HG03025 (cell line): ENCODE data around the gene YKT6.

Source experiments
- ATAC-seq: cut with Tn5 transposase; IDR thresholded peaks from one replicate; pipeline ENCODE4 v1.9.1; 2021; ENCODE audit warnings: mild to moderate bottlenecking, moderate library complexity; ENCODE audit not compliant: unreplicated experiment, low FRiP score

The YKT6 gene

DNA sequence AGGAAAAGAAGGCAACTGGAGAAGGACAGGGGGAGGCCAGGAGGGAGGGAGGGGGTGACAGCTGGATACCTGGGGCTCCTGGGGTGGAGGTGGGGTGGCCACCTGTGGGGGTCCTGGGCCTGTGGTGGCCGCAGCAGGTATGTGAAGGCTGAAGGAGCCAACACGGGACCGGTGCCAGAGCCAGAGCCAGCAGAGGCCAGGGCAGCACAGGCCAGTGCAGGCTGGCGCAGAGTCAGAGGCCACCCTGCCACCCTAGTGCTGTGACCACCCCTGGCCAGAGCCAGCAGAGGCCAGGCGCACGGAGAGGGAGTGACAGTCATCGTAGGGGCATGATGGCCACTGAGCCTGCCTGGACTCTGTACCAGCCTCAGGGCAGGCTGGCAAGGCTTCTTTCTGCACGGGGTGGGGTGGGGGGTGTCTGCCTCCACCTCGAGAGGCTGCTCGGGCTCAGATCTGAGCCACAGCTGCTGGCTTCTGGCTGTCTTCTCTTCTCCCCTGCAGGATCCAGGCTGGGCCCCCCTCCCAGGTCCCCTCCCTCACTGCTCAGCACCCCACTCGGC lies 28.8 kb downstream of the YKT6 start:
- no peak for ATAC-seq

DNA sequence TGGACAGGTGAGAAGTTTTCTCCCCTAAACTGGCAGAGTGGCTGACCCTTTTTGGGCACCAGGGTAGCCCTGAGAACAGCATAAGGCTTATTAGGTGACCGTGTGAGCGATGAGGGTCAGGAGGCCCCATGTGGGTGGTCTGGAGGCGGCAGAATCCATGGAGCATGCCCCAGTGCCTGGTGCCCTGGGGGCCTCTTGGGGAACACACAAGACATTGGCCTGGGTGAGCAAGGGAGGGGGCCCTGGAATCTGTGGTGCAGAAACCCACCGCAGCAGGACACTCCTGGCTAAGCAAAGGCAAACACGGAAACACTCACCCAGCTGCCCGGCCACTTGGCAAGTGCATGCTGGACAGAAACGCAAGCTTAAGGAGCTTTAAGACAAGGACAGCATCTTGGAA lies 29.5 kb downstream of the YKT6 start:
- no peak for ATAC-seq

DNA sequence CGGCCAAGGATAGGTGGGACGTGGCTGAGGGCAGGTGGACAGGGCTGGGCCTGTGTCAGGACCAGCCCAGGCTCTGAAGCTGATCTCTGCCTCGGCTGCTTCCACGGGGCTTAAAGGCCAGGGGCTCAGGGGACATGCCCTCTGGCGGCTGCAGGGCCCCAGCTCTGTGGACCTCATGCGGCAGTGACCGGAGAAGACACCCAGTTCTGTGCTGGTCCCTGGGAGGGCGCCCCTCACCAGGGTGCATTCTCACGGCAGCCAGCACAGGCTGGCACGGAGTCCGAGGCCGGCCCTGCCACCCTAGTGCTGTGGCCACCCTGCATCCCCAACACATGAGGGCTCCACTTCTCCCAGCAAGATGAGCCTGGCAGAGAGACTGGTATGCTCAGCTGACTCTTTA lies 30.3 kb downstream of the YKT6 start:
- ATAC-seq: no peak

DNA sequence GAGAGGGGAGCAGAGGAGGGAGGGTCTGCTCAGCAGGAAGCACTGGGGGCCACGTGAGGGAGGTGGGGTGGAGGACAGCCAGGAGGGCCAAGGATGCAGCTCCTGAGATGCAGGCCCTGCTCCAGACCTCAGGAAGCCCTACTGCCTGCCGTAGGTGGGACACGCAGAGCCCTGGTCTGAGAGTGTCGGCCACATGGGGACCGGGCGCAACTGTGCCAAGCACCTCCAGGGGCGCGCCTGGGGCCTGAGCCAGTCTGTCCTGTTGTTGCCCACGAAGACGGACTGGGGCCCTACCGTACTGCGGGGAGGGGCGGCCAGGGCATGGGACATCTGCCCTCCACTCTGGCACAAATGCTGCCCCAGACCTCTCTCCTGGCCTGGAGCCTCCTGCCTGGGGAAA lies 31.6 kb downstream of the YKT6 start:
- no peak for ATAC-seq

DNA sequence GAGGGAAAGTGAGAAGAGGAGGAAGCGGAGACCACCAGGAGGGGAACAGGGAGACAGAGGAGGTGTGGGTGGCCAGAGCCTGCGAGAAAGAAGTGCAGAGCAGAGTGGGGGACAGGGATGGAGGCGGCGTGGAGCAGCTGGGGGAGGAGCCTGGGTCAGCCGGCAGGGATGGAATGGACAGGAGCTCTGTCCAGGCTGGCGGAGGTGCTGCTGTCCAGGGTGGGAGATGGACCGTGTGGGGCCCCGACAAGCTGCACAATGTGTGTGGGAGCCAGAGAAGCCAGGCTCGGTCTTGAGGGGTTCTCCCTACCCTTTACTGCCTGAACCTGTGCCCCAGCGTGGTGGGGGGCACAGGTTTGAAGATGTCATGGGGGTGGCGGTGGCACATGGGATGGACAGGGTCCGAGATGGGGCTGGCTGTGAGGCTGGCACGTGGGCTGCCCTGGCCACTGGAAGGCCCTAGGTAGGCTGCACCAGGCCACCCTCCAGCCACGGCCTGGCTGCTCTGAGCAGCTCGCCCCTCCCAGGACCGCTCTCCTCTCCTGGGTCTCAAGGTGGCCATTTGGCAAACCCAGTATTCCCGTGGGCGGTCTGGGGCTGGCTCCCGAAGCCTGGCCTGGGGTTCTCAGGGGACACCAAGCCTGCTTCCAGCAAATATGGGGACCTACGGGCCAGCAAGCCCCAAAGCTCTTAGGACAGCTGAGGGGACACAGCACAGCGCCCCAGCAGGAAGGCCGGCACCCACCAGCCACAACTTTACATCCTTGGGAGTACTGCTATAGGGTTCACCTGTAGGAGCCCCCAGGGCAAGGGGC lies 32.3 kb downstream of the YKT6 start:
- ATAC-seq: no peak

GRCh38 chr7:44235066-44235465 lies 34.3 kb downstream of the YKT6 start:
- no peak for ATAC-seq

DNA sequence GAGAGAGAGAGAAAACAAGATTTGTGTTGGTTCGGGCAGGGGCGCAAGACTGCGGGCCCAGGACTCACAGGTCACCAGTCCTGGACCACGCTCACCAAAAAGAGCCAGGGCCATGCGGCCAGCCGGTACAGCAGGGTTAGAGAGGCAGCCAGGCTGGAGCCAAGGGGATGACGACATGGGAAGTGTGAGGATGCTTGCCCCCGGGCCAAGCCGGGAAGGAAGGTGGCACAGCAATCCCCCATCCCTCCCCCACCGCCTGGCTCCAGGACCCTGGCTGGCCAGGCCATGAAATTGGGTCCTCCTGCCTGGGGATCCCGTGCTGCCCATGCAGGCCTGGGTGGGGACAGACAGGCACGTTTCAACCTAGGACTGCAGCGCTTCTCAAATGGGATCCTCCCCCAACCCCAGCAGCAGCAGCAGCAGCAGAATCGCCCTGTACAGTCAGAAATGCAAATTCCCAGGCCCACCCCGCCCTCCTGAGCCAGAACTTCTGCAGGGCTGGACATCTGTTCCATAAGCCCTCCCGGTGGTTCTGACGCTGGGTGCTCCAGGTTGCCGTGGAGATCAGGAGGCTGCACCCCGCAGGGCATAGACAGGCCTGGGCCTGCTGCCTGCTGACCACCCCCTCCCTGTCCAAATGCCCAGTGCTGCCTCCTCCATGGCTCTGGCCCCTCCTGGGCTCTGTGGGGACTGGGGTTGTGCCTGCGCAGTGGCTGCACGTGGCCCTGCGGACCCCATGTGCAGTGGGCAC lies 35.0 kb downstream of the YKT6 start:
- ATAC-seq: no peak

- no peak for ATAC-seq
Observed at GRCh38 chr7:44236333-44236728, 35.6 kb downstream of the YKT6 start.

- no peak for ATAC-seq
Observed at GRCh38 chr7:44237696-44238095, 36.9 kb downstream of the YKT6 start.

DNA sequence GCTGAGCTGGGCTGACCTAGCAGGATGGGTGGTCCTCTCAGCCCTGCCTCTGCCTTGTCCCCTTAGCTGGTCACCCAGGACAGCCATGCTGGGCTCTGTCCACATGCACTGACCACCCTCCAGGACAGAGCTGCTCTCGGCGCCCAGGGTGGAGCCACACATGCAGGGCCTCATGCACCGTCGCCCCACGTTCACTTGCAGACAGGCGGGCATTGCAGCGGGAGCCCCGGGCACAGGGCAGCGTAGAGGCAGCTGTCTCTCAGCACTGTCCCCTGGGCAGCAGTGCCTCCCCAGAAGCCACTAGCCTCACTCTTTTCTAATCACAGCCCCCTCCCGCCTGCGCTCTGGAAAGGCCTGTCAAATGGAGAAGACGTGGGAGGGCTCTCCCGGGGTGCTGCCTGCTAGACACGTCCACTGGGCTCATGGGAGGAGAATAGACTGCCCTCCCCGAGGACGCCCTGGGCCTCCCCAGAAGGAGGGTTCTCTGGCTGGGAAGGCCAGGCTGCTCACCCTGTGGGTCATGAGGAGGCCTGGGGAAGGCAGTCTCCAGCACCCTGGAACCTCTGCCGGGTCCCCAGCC lies 37.4 kb downstream of the YKT6 start:
- ATAC-seq: no peak

DNA sequence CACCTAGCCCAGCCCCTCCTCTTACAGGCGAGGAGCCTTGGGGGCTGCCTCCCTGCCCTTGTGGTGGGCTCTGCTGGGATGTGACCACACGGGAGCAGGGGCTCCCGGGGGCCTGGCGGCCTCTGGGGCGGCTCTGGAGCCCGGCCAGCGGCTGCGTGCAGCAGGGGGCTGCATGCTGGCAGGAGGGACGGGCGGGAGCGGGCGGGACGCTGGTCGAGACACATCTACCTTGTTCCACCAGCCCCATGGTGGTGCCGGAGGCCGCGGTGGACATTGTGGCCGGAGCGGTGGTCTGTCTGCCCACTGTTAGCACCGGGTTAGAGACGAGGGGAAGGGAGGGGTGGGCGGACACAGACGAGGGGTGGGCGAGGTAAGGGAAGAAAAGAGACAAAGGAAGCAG lies 38.6 kb downstream of the YKT6 start:
- ATAC-seq: no peak

DNA sequence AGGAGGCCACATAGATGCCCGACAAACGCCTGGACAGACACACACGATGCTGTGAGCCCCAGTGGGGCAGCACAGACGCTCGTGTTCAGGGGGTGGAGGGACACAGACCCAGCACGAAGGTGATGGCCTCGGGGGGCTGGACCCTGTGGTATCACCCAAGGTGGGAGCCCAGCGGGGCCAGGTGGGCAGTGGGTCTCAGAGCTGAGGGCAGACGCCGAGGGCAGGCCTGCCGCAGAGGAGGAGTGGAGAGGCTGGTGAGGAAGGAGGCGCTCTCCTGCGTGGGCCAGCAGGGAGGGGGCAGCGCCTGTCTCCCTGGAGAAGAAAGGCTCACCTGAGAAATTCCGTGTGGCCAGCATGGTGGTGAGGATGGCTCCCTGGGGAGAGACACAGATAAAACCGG lies 39.6 kb downstream of the YKT6 start:
- no peak for ATAC-seq

- ATAC-seq: no peak
Observed at GRCh38 chr7:44240983-44241510, 40.3 kb downstream of the YKT6 start.

GRCh38 chr7:44242091-44242490 lies 41.3 kb downstream of the YKT6 start:
- ATAC-seq: no peak

GRCh38 chr7:44244282-44244681 lies 43.5 kb downstream of the YKT6 start:
- no peak for ATAC-seq

- ATAC-seq: no peak
Observed at GRCh38 chr7:44246396-44247113, 45.8 kb downstream of the YKT6 start.

GRCh38 chr7:44247868-44248651 lies 47.3 kb downstream of the YKT6 start:
- ATAC-seq: no peak

DNA sequence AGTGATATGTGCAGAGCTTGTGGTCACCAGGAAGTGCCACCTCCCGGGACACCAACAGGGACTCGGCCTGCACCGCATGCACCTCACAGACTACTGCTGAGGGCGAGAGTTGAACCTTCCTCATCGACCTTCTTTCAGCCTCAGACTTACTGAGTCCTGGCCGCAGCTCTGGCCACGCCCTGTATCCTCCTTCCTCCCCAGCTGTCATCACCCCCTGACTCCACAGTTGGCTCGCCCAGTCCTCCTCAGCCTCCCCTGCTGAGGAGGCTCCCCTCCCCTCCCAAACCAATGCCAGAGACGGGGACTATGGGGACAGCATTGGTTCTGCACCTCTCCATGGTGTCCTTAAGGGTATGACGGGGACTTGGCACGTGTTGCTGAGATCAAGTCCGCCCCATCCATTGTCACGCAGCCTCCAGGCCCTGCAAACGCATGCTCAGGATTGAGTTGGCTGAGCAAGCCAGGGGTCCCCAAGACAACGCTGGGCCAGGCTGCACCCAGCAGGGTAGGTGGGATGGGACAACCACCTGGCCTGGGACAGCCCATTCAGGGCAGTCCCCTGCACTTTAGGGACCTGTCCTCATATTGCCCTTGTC lies 49.0 kb downstream of the YKT6 start:
- no peak for ATAC-seq

- ATAC-seq: no peak
Observed at GRCh38 chr7:44251269-44251668, 50.5 kb downstream of the YKT6 start.
